Mesendoderm (in vitro differentiated cells): ENCODE results near the gene APP.

ENCODE experiments used
- DNase-seq: peaks from one replicate; pipeline ENCODE4 v3.0.0; 2013
- H2AK5ac ChIP-seq: 2 replicates; pipeline ENCODE4 v1.6.1; 2013; ENCODE audit warnings: low read length, inconsistent platforms
- H2BK120ac ChIP-seq: 2 replicates; pipeline ENCODE4 v1.6.1; 2013; ENCODE audit warnings: low read depth, mild to moderate bottlenecking, low read length, moderate library complexity, mixed read lengths
- H2BK15ac ChIP-seq: replicated peaks from 2 replicates; pipeline ENCODE4 v1.6.1; 2013; ENCODE audit warnings: low read depth, mild to moderate bottlenecking, moderate library complexity
- H2BK5ac ChIP-seq: 2 replicates; pipeline ENCODE4 v1.6.1; 2013; ENCODE audit warnings: low read length, inconsistent platforms
- H3K18ac ChIP-seq: 2 replicates; pipeline ENCODE4 v1.6.1; 2013; ENCODE audit warnings: mild to moderate bottlenecking, low read length, mixed read lengths
- H3K23ac ChIP-seq: one replicate; pipeline ENCODE4 v1.6.1; 2013; ENCODE audit warnings: low read length
- H3K27ac ChIP-seq: 2 replicates; pipeline ENCODE4 v1.5.1; 2013; ENCODE audit warnings: low read depth, mild to moderate bottlenecking, inconsistent platforms, low read length, moderate library complexity
- H3K27me3 ChIP-seq: 2 replicates; pipeline ENCODE4 v1.6.1; 2013; ENCODE audit warnings: low read length, control low read depth, mild to moderate bottlenecking, inconsistent platforms; ENCODE audit not compliant: insufficient read depth, poor library complexity
- H3K36me3 ChIP-seq: 2 replicates; pipeline ENCODE4 v1.6.1; 2013; ENCODE audit warnings: low read length, inconsistent platforms; ENCODE audit not compliant: control insufficient read depth, insufficient read depth
- H3K4ac ChIP-seq: one replicate; pipeline ENCODE4 v1.6.1; 2013; ENCODE audit warnings: low read depth, mild to moderate bottlenecking, low read length, moderate library complexity
- H3K4me1 ChIP-seq: 2 replicates; pipeline ENCODE4 v1.6.1; 2013; ENCODE audit warnings: low read depth, low read length, inconsistent platforms; ENCODE audit not compliant: control insufficient read depth
- H3K4me2 ChIP-seq: 2 replicates; pipeline ENCODE4 v1.6.1; 2013; ENCODE audit warnings: low read length
- H3K4me3 ChIP-seq: 2 replicates; pipeline ENCODE4 v1.5.1; 2013; ENCODE audit warnings: mild to moderate bottlenecking, low read length
- H3K56ac ChIP-seq: one replicate; pipeline ENCODE4 v1.6.1; 2013; ENCODE audit warnings: low read length
- H3K79me1 ChIP-seq: 2 replicates; pipeline ENCODE4 v1.6.1; 2013; ENCODE audit warnings: low read length, inconsistent platforms
- H3K79me2 ChIP-seq: 2 replicates; pipeline ENCODE4 v1.6.1; 2013; ENCODE audit warnings: mild to moderate bottlenecking, low read length; ENCODE audit not compliant: control insufficient read depth, insufficient read depth
- H3K9ac ChIP-seq: 2 replicates; pipeline ENCODE4 v1.6.1; 2013; ENCODE audit warnings: low read length, inconsistent platforms
- H4K5ac ChIP-seq: one replicate; pipeline ENCODE4 v1.6.1; 2013; ENCODE audit warnings: low read length
- H4K8ac ChIP-seq: one replicate; pipeline ENCODE4 v1.6.1; 2013; ENCODE audit warnings: low read depth, mild to moderate bottlenecking, control low read depth, low read length, moderate library complexity
- WGBS: extraction: QIAGEN DNeasy Blood & Tissue Kit; methylation state at CpG from one replicate; pipeline ENCODE4 v1.1.7; 2013; ENCODE audit warnings: low lambda C conversion rate, missing lambda C conversion rate; ENCODE audit not compliant: insufficient coverage; ENCODE audit errors: extremely low coverage; 5-methylcytosine and 5-hydroxymethylcytosine counted together

The APP gene

GRCh38 chr21:25944082-25944481 is 226.5 kb downstream of the APP start:
- Histone ChIP-seq H3K23ac (no peak overlapping the region), H3K4me1 (peaks cover under 1% of the 10 kb centered on the region), H2BK120ac (no peak overlapping the region), H3K27ac (no peak overlapping the region), H4K5ac (no peak overlapping the region), H3K56ac (no peak overlapping the region), H4K8ac (no peak overlapping the region), H3K9ac (no peak overlapping the region), H3K79me1 (no peaks in the 10 kb centered on the region), H3K27me3 (no peaks in the 10 kb centered on the region), H3K4ac (no peak overlapping the region), H3K36me3 (no peaks in the 10 kb centered on the region), H2AK5ac (no peak overlapping the region), H2BK5ac (no peak overlapping the region), H3K79me2 (no peaks in the 10 kb centered on the region), H2BK15ac (no peak overlapping the region), H3K4me2 (no peak overlapping the region), H3K18ac (no peak overlapping the region), H3K4me3 (no peak overlapping the region)
- WGBS = no CpG with 5 or more reads among the region's 7 CpGs
- no peak for DNase-seq

DNA sequence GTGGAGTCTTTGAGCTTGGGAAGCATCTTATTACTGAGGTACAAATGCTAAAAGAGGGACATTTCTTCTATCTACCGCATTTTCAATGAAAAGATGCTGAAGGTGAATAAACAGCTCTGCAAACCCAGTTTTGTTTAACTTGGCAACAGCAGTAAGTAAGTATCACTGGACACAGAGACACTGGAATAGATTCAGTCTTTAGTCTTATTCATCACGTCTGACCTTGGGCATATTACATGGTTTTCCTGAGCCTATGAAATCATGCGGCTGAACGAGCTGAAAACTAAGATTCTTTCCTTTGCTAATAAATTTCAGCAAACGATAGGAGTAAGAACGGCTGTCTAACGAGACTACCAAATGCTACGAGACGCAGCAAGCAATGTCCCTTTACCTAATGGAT is 228.4 kb downstream of the APP start:
- Histone ChIP-seq H4K8ac (no peak overlapping the region), H2AK5ac (no peak overlapping the region), H3K79me1 (no peaks in the 10 kb centered on the region), H3K4me1 (peaks cover 2% of the 10 kb centered on the region), H3K4me2 (no peak overlapping the region), H2BK15ac (no peak overlapping the region), H3K56ac (no peak overlapping the region), H3K9ac (no peak overlapping the region), H3K4me3 (no peak overlapping the region), H3K4ac (no peak overlapping the region), H3K27ac (no peak overlapping the region), H2BK5ac (no peak overlapping the region), H3K18ac (no peak overlapping the region), H3K23ac (no peak overlapping the region), H3K27me3 (no peaks in the 10 kb centered on the region), H4K5ac (no peak overlapping the region), H3K79me2 (no peaks in the 10 kb centered on the region), H2BK120ac (no peak overlapping the region), H3K36me3 (no peaks in the 10 kb centered on the region)
- WGBS = no CpG with 5 or more reads among the region's 9 CpGs
- no peak for DNase-seq

DNA sequence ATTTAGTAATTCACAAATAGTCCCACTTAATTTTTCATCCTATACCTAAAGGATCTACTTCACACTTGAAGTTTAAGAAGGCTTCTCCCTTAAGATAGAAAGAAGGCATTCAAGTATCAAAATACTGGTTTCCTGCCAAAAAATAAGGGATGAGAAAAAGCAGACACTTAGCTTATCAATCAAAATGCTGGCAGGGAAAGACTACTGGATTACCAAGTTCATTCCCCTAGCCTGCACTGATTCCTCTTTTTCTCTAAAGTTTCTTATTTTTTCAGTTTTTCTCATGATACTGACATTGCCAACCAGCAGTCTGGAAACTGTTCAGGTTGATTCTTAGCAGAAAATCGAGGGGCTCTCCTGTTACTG is 231.2 kb downstream of the APP start:
- H3K18ac ChIP-seq = no peak overlapping the region
- H3K36me3 ChIP-seq = no peaks in the 10 kb centered on the region
- no peak overlapping the region for H3K9ac ChIP-seq
- whole genome bisulfite sequencing = no CpG with 5 or more reads among the region's 1 CpG
- no peak overlapping the region for H3K23ac ChIP-seq
- DNase-seq = no peak
- H3K79me2 ChIP-seq = no peaks in the 10 kb centered on the region
- H2AK5ac ChIP-seq = no peak overlapping the region
- H3K27ac ChIP-seq = no peak overlapping the region
- peaks cover 3% of the 10 kb centered on the region for H3K79me1 ChIP-seq
- no peak overlapping the region for H2BK120ac ChIP-seq
- no peak overlapping the region for H4K8ac ChIP-seq
- no peak overlapping the region for H2BK5ac ChIP-seq
- no peaks in the 10 kb centered on the region for H3K27me3 ChIP-seq
- no peak overlapping the region for H4K5ac ChIP-seq
- H3K4me2 ChIP-seq = no peak overlapping the region
- H3K4ac ChIP-seq = no peak overlapping the region
- H3K4me1 ChIP-seq = peaks cover 2% of the 10 kb centered on the region
- no peak overlapping the region for H3K56ac ChIP-seq
- no peak overlapping the region for H2BK15ac ChIP-seq
- H3K4me3 ChIP-seq = no peak overlapping the region

GRCh38 chr21:25938658-25939395 is 231.7 kb downstream of the APP start:
- no peaks in the 10 kb centered on the region for H3K36me3 ChIP-seq
- H3K9ac ChIP-seq = no peak overlapping the region
- no peak overlapping the region for H3K4me3 ChIP-seq
- peaks cover 2% of the 10 kb centered on the region for H3K4me1 ChIP-seq
- no peak overlapping the region for H3K27ac ChIP-seq
- no peak overlapping the region for H2BK120ac ChIP-seq
- H3K27me3 ChIP-seq = no peaks in the 10 kb centered on the region
- H3K4me2 ChIP-seq = no peak overlapping the region
- peaks cover 3% of the 10 kb centered on the region for H3K79me1 ChIP-seq
- no peak overlapping the region for H3K23ac ChIP-seq
- H2BK5ac ChIP-seq = no peak overlapping the region
- H3K4ac ChIP-seq = no peak overlapping the region
- no peaks in the 10 kb centered on the region for H3K79me2 ChIP-seq
- H2AK5ac ChIP-seq = no peak overlapping the region
- H4K8ac ChIP-seq = no peak overlapping the region
- H4K5ac ChIP-seq = no peak overlapping the region
- peak; percentile 69 for DNase-seq
- H2BK15ac ChIP-seq = no peak overlapping the region
- no peak overlapping the region for H3K18ac ChIP-seq
- no peak overlapping the region for H3K56ac ChIP-seq
- no CpG with 5 or more reads among the region's 10 CpGs for WGBS

- H3K4me2 ChIP-seq = no peak overlapping the region
- no peak overlapping the region for H2AK5ac ChIP-seq
- H3K4me1 ChIP-seq = peaks cover 2% of the 10 kb centered on the region
- no peak overlapping the region for H3K18ac ChIP-seq
- no peak overlapping the region for H2BK120ac ChIP-seq
- no peak overlapping the region for H3K27ac ChIP-seq
- H2BK5ac ChIP-seq = no peak overlapping the region
- no CpG with 5 or more reads among the region's 2 CpGs for WGBS
- no peak overlapping the region for H4K8ac ChIP-seq
- no peak overlapping the region for H2BK15ac ChIP-seq
- H4K5ac ChIP-seq = no peak overlapping the region
- no peaks in the 10 kb centered on the region for H3K27me3 ChIP-seq
- no peaks in the 10 kb centered on the region for H3K79me2 ChIP-seq
- H3K23ac ChIP-seq = no peak overlapping the region
- no peak overlapping the region for H3K56ac ChIP-seq
- DNase-seq = no peak
- no peaks in the 10 kb centered on the region for H3K36me3 ChIP-seq
- H3K9ac ChIP-seq = no peak overlapping the region
- no peak overlapping the region for H3K4me3 ChIP-seq
- H3K4ac ChIP-seq = no peak overlapping the region
- peaks cover 3% of the 10 kb centered on the region for H3K79me1 ChIP-seq
These were observed 233.8 kb downstream of the APP start for GRCh38 chr21:25936776-25937175.

DNA sequence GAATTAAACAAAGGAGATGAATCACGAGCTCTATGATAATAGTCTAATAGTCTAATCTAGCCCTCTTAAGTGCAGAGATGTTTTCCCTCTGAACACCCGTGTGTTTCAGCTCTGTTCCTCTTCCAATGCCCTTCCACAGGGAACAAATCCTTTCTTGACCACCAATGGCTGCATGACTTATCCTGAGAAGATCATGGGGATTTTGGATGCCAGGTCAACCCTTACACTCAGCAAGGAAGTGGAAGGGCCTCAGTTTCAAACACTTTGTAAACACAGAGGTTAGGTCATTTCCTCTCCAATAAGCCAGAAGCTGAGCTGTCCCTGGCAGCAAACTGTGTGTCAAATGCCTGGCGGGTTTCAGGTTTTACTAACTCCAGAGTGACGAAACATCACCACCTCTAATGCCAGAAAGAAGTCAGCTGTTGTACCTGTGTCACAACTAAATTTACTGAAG is 235.8 kb downstream of the APP start:
- Histone ChIP-seq H3K4ac (no peak overlapping the region), H3K4me3 (no peak overlapping the region), H3K79me1 (peaks cover 5% of the 10 kb centered on the region), H3K56ac (no peak overlapping the region), H3K9ac (no peak overlapping the region), H3K18ac (no peak overlapping the region), H2BK5ac (no peak overlapping the region), H2AK5ac (no peak overlapping the region), H3K79me2 (no peaks in the 10 kb centered on the region), H2BK120ac (no peak overlapping the region), H3K4me2 (no peak overlapping the region), H3K23ac (no peak overlapping the region), H2BK15ac (no peak overlapping the region), H4K8ac (no peak overlapping the region), H3K27ac (no peak overlapping the region), H4K5ac (no peak overlapping the region), H3K36me3 (no peaks in the 10 kb centered on the region), H3K4me1 (peaks cover 2% of the 10 kb centered on the region), H3K27me3 (no peaks in the 10 kb centered on the region)
- DNase-seq = peak; percentile 53
- WGBS = no CpG with 5 or more reads among the region's 4 CpGs
